ENCODE data around the gene JAKMIP1.
A peak's percentile ranks its signal among the peaks of the same experiment; 100 is the strongest.

Gene JAKMIP1

DNA sequence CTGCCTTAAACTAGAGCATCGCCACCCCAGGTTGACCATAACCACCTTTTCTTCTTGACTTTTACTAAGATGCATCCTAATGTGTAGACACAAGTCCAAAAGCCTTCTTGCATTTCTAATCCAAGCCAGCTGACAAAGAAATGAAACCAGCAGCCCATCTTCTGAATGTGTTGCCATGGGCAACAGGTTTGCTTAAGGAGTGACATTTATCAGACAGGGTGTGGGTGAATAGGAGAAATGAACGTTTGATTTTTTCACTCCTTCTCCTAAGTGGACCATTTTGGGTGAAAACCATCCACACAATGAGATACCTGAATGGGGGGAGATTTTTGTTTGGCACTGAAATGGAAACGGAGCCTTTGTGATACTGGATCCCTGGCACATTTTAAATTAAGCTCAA is 109.4 kb downstream of the JAKMIP1 start:
- H3K4me3 ChIP-seq (ENCODE audit: low read depth, low read length) = no peak overlapping the region
- no peak for DNase-seq (ENCODE audit: low read depth)
- TF ChIP-seq, protein P1, sequence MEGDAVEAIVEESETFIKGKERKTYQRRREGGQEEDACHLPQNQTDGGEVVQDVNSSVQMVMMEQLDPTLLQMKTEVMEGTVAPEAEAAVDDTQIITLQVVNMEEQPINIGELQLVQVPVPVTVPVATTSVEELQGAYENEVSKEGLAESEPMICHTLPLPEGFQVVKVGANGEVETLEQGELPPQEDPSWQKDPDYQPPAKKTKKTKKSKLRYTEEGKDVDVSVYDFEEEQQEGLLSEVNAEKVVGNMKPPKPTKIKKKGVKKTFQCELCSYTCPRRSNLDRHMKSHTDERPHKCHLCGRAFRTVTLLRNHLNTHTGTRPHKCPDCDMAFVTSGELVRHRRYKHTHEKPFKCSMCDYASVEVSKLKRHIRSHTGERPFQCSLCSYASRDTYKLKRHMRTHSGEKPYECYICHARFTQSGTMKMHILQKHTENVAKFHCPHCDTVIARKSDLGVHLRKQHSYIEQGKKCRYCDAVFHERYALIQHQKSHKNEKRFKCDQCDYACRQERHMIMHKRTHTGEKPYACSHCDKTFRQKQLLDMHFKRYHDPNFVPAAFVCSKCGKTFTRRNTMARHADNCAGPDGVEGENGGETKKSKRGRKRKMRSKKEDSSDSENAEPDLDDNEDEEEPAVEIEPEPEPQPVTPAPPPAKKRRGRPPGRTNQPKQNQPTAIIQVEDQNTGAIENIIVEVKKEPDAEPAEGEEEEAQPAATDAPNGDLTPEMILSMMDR (IDR thresholded peaks at IDR 0.05; ENCODE audit: low read depth, low read length, missing control alignments) = no peak

DNA sequence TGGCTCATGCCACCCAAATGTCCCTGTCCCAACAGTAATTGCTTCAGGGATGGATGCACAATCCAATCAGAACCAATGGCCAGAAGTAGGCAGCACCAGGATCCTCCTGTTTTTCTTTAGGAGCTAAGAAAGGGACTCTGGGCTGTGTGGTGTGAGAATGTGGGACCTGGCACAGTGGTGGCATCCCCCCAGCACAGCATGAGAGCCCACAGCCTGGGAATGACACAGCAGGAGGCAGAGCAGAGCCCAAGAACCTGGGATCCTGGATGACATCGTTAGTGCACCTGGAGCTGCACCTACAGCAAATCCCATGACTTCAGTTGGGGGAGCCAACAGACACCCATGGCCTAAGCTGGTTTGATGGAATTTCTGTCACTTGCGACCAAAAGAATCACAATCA is 111.4 kb downstream of the JAKMIP1 start:
- no peak for DNase-seq (ENCODE audit: low read depth)
- H3K4me3 ChIP-seq (ENCODE audit: low read depth, low read length) = no peak overlapping the region
- TF ChIP-seq, protein P1 (IDR thresholded peaks at IDR 0.05; ENCODE audit: low read depth, low read length, missing control alignments) = no peak

DNA sequence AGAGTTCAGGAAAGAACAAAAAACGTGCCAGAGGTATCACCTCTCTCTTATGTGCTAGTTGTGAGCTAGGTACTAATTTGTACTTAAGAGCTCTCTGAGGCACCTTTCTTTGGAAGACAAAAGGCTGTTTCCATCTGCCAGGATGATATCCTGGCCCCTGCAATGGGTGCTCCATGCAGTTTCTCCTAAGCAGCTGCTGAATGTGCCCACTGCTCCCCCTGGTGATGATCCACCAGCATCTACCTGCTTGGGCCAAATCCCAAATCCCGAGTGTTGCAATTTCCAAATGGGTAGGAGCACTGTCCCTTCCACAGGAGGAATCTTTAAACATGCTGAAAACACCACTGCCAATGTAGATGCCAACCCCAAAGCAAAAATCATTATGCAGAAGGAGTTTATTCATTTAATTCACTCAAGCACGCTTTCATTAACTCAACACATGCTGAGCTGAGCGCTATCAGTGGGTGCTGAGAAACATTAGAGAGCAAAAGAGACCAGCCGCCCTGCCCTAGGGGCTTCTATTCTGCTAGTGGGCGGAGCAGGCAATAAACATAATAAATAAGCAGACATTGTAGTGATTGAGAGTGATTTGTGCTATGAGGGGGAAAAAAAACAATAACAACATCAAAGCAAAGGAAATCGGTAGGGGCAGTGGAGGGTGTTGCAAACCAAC is 112.5 kb downstream of the JAKMIP1 start:
- H3K4me3 ChIP-seq (ENCODE audit: low read depth, low read length) = no peak overlapping the region
- no peak for DNase-seq (ENCODE audit: low read depth)
- TF ChIP-seq, protein P1 (IDR thresholded peaks at IDR 0.05; ENCODE audit: low read depth, low read length, missing control alignments) = peak; percentile 43

DNA sequence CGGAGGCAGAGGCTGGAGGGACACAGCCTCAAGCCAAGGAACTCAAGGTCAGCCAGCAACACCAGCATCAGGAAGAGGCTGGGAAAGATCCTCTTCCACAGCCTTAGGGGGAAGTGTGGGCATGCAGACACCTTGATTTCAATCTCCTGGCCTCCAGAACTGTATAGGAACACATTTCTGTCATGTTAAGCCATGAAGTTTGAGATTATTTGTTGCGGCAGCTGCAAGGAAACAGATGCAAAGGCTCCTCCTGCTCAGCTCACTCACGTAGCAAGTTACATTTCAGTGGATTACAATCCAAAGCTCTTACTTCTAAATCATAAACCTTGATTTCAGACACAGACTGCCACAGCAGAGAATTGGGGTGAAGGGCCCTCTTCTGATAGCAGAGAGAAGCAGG is 113.5 kb downstream of the JAKMIP1 start:
- H3K4me3 ChIP-seq (ENCODE audit: low read depth, low read length) = no peak overlapping the region
- no peak for DNase-seq (ENCODE audit: low read depth)
- TF ChIP-seq, protein P1 (IDR thresholded peaks at IDR 0.05; ENCODE audit: low read depth, low read length, missing control alignments) = no peak

DNA sequence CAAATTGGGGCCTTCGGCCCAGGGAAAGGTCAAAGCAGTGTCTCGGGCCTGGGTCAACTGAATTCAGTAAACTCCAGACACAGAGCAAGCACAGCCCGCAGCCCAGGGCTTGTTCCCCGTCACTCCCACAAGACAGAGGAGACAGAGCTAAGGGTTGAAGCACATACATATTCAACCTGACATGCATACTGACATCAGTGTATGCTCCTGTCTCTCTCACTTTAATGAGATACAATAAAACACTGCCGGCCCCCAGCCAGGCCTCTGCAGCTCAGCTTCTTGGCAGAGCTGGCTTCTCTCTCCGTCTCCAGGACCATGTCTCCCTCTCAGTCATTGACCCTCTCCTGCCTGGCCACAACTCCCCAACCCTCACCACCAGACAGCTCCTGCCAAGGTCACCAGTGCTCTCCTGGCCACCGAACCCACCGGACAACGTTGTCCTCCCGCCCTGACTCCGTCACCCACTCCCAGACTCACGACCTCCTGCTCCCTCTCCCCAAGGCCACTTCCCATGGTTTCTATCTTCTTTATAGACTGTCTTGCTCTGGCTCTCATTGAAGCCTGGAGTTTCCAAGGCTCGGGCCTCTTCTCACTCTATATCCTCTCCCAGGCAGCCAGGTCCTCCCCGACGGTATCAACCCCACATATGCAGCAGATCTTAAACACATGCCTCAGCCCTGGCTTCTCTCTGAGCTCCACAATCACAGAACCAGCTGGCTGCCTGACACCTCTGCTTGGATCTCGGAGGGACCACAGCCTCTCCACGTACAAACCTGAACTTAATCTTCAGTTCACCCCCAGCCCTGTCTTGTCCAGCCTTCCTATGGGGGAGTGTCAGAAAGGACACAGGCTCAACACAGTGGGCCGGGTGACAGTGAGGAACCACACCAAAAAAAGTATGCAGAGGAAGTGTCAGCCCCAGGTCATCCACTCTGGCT is 114.4 kb downstream of the JAKMIP1 start:
- no peak overlapping the region for H3K4me3 ChIP-seq (ENCODE audit: low read depth, low read length)

DNA sequence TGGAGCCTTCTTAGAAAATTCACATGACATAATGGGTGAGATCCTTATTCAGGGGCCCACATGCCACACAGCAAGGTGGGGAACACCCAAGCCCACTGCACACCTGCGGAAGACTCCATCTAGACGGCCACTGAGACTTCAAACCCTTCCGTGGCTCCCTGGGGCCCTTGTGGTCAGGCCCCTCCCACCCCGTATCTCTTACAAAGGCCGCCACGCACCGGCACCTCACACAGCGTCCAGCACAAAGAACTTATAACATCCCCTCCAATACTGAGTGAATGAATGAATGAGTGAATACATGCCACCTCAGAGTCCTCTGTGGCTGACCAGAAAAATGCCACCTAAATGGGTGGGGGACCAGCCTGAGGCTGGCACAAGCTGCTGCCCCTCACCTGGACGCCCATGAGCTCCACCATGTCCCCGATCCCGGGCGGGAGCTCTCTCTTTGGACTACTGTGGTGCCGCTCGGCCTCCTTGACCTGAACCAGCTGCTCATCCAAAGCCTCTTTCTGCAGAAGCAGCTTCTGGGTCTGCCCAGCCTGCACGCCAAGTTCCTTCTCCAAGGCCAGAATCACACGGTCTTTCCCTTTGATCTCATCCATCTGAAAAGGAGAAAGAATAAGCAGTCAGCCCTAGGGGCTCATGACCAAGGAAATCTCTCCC is 115.2 kb downstream of the JAKMIP1 start:
- no peak overlapping the region for H3K4me3 ChIP-seq (ENCODE audit: low read depth, low read length)
- no peak for DNase-seq (ENCODE audit: low read depth)
- TF ChIP-seq, protein P1 (IDR thresholded peaks at IDR 0.05; ENCODE audit: low read depth, low read length, missing control alignments) = no peak

More for the DNA sequence above, 114.4 kb downstream of the JAKMIP1 start:
- no peak for DNase-seq (ENCODE audit: low read depth)
- TF ChIP-seq, protein P1 (IDR thresholded peaks at IDR 0.05; ENCODE audit: low read depth, low read length, missing control alignments) = no peak
